Panc1 (cell line): ENCODE results near the gene COL5A1. TPM values are rescaled to one million over a fixed set of nuclear protein-coding genes. Genes with fewer than 3 reads are reported as not detected.

ENCODE experiments used
- ATAC-seq: fragments of 200-7000 bp; cut with Tn5 transposase; 2 replicates; pipeline ENCODE4 v1.9.1; 2020; ENCODE audit warnings: mild to moderate bottlenecking, moderate library complexity
- BruUV-seq: library from RNA; stranded (reverse); fragments of 400-500 nt; replicated peaks from 2 replicates; lab custom pipeline; 2021; lab: Mats Ljungman, UMichigan
- CTCF ChIA-PET: fragments of 300-600 bp; sonication (Branson Sonifier 250); formaldehyde crosslinking; loops from one replicate; lab custom pipeline; 2022; ENCODE audit warnings: antibody characterized with exemption; lab: Charles Lee
- POLR2A ChIA-PET: fragments of 300-600 bp; sonication (Branson Sonifier 250); formaldehyde crosslinking; loops from one replicate; lab custom pipeline; 2022; ENCODE audit warnings: antibody characterized with exemption; lab: Charles Lee
- DNase-seq: peaks from one replicate; pipeline ENCODE4 v3.0.0-alpha.2; 2010; ENCODE audit warnings: low read depth, low spot score
- H3K27ac ChIP-seq: 2 replicates; pipeline ENCODE4 v1.5.1; 2011; ENCODE audit warnings: mild to moderate bottlenecking, low read length, inconsistent platforms
- H3K27me3 ChIP-seq: fragments of 200-500 bp; sonication (Bioruptor generic); 2 replicates; pipeline ENCODE4 v1.6.0; 2014; ENCODE audit warnings: low read length, inconsistent platforms; ENCODE audit not compliant: control insufficient read depth, insufficient read depth
- H3K36me3 ChIP-seq: fragments of 200-500 bp; sonication (Bioruptor generic); 2 replicates; pipeline ENCODE4 v1.5.1; 2014; ENCODE audit warnings: inconsistent platforms, mild to moderate bottlenecking, low read length, moderate library complexity; ENCODE audit not compliant: control insufficient read depth, insufficient read depth
- H3K4me1 ChIP-seq: 2 replicates; pipeline ENCODE4 v1.5.1; 2011; ENCODE audit warnings: inconsistent platforms, mild to moderate bottlenecking, low read length, moderate library complexity; ENCODE audit not compliant: control insufficient read depth, insufficient read depth
- H3K4me3 ChIP-seq, 2 experiments: 2 replicates each; pipeline ENCODE4 v1.5.1; 2011 to 2012; ENCODE audit warnings: low read depth in 2 of 2, low read length in 2 of 2, mild to moderate bottlenecking in 2 of 2, inconsistent platforms in 1 of 2, moderate library complexity in 1 of 2
- H3K9me3 ChIP-seq: fragments of 200-500 bp; sonication (Bioruptor generic); 2 replicates; pipeline ENCODE4 v1.5.1; 2014; ENCODE audit warnings: low read depth, mild to moderate bottlenecking, inconsistent platforms, low read length, moderate library complexity; ENCODE audit not compliant: control insufficient read depth, insufficient read depth
- CTCF ChIP-seq: fragments of 450-650 bp; IDR thresholded peaks from 2 replicates; pipeline ENCODE4 v1.5.1; 2017; ENCODE audit warnings: mild to moderate bottlenecking
- REST ChIP-seq, 2 experiments: IDR thresholded peaks; 2 replicates each; pipeline ENCODE4 v1.6.1; 2011 to 2012; ENCODE audit warnings: low read depth in 2 of 2, control low read depth in 1 of 2, low read length in 1 of 2, mild to moderate bottlenecking in 1 of 2, moderate library complexity in 1 of 2; ENCODE audit not compliant: insufficient read depth in 1 of 2
- SIN3A ChIP-seq: IDR thresholded peaks from 2 replicates; pipeline ENCODE4 v1.6.1; 2012; ENCODE audit warnings: low read depth, mild to moderate bottlenecking, low read length, moderate library complexity, borderline replicate concordance; ENCODE audit not compliant: insufficient read depth
- TCF7L2 ChIP-seq: IDR thresholded peaks from 2 replicates; pipeline ENCODE4 v1.6.1; 2011; ENCODE audit warnings: mild to moderate bottlenecking, low read depth, low read length, inconsistent platforms
- in situ Hi-C: cut with HindIII; loops from 2 replicates; pipeline ENCODE4 v1.10.0; 2016; ENCODE audit warnings: low sequenced_read_pairs, low pct_unique_long_range_greater_than_20kb
- intact Hi-C: fragments of 100-400 bp; cut with micrococcal nuclease; formaldehyde crosslinking; loops from one replicate; pipeline ENCODE4 v1.10.0; 2022; ENCODE audit not compliant: unreplicated experiment
- total RNA-seq: library from RNA; stranded (reverse); gene quantifications from one replicate; pipeline ENCODE4 v1.2.1, GENCODE V29; 2021; ENCODE audit not compliant: unreplicated experiment

COL5A1 gene
- total RNA-seq, 1 experiment from 2014 or later: 5.7 TPM

- H3K27ac ChIP-seq: no peak overlapping the region
- intact Hi-C loops (no loop called here), in situ Hi-C loops (no loop called here)
- peaks cover 3% of the 10 kb centered on the region; the same call in 1 of the 2 replicates for H3K27me3 ChIP-seq
- BruUV-seq: no TSS peak
- CTCF ChIA-PET: no interaction called here
- H3K9me3 ChIP-seq: no peaks in the 10 kb centered on the region
- TF ChIP-seq CTCF (no peak), SIN3A (no peak), TCF7L2 (no peak)
- no peaks in the 10 kb centered on the region for H3K4me1 ChIP-seq
- no peak for ATAC-seq
- DNase-seq: no peak
- POLR2A ChIA-PET: no interaction called here
- H3K4me3 ChIP-seq: no peak overlapping the region
- no peaks in the 10 kb centered on the region for H3K36me3 ChIP-seq
These were observed 143.9 kb downstream of the COL5A1 start for GRCh38 chr9:134785325-134786108.

GRCh38 chr9:134787601-134788531, 146.3 kb downstream of the COL5A1 start:
- Histone ChIP-seq H3K9me3 (no peaks in the 10 kb centered on the region), H3K27ac (no peak overlapping the region), H3K36me3 (no peaks in the 10 kb centered on the region), H3K4me1 (no peaks in the 10 kb centered on the region), H3K4me3 (no peak overlapping the region), H3K27me3 (peaks cover 3% of the 10 kb centered on the region; the same call in 1 of the 2 replicates)
- in situ Hi-C loops (no loop called here), intact Hi-C loops (no loop called here)
- ATAC-seq (no peak), DNase-seq (no peak)
- no peak for TF ChIP-seq REST (IDR thresholded peaks at IDR 0.05; ENCODE audit: insufficient read depth in 1 of 2, low read depth in 2 of 2, low read length in 1 of 2)
- CTCF ChIA-PET: no interaction called here
- POLR2A ChIA-PET: no interaction called here
- no TSS peak for BruUV-seq
